ACC112 (cell line): ENCODE results near the gene CMTM4.

ENCODE experiments used
- H2AFZ ChIP-seq: fragments of 200-600 bp; sonication (generic); one replicate; pipeline ENCODE4 v1.6.0; 2017; ENCODE audit warnings: antibody characterized with exemption, low read length; ENCODE audit not compliant: unreplicated experiment
- H3K27ac ChIP-seq: fragments of 200-600 bp; sonication (generic); 2 replicates; pipeline ENCODE4 v1.5.1; 2014; ENCODE audit warnings: low read depth, mild to moderate bottlenecking, antibody characterized with exemption, low read length, moderate library complexity
- H3K27me3 ChIP-seq: fragments of 200-600 bp; sonication (generic); 2 replicates; pipeline ENCODE4 v1.6.1; 2014; ENCODE audit warnings: mild to moderate bottlenecking, antibody characterized with exemption, low read length, moderate library complexity, mixed read lengths; ENCODE audit not compliant: insufficient read depth
- H3K36me3 ChIP-seq: fragments of 200-600 bp; sonication (generic); 2 replicates; pipeline ENCODE4 v1.6.1; 2016; ENCODE audit warnings: mild to moderate bottlenecking, antibody characterized with exemption, low read length, moderate library complexity, mixed read lengths; ENCODE audit not compliant: insufficient read depth
- H3K4me1 ChIP-seq: fragments of 200-600 bp; sonication (generic); one replicate; pipeline ENCODE4 v1.6.1; 2016; ENCODE audit warnings: low read length, mixed read lengths; ENCODE audit not compliant: insufficient read depth, unreplicated experiment, control insufficient read depth
- H3K4me3 ChIP-seq: fragments of 200-600 bp; sonication (generic); 2 replicates; pipeline ENCODE4 v1.5.1; 2014; ENCODE audit warnings: mild to moderate bottlenecking, low read depth, low read length
- H3K79me2 ChIP-seq: fragments of 200-600 bp; sonication (generic); one replicate; pipeline ENCODE4 v1.6.0; 2016; ENCODE audit warnings: low read length; ENCODE audit not compliant: control insufficient read depth, unreplicated experiment, insufficient read depth

Gene CMTM4

DNA sequence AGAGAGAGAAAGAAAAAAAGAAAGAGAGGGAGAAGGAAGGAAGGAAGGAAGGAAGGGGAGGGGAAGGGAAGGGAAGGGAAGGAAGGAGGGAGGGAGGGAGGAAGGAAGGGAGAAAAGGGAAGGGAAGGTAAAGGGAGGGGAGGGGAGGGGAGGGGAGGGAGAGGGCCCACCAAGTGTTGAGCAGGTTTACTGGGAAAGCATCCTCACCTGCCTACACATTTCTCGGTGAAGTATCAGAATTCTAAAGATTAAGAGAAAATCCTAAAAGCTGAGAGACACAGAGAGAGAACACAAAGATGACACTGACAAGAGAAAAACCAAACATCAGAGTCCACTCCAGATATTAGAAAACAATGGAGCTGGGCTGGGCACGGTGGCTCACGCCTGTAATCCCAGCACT lies 104.3 kb downstream of the CMTM4 start:
- no peaks in the 10 kb centered on the region for H3K4me1 ChIP-seq
- no peaks in the 10 kb centered on the region for H3K36me3 ChIP-seq
- H3K27me3 ChIP-seq, result 0 out of 2 replicates have a peak, but pooled peaks cover 4% of the 10 kb centered on the region
- no peak overlapping the region for H3K27ac ChIP-seq
- no peaks in the 10 kb centered on the region for H3K79me2 ChIP-seq
- H3K4me3 ChIP-seq, result no peak overlapping the region
- H2AFZ ChIP-seq, result no peak overlapping the region

- no peak overlapping the region for H2AFZ ChIP-seq
- no peaks in the 10 kb centered on the region for H3K79me2 ChIP-seq
- H3K27ac ChIP-seq, result no peak overlapping the region
- no peaks in the 10 kb centered on the region for H3K4me1 ChIP-seq
- H3K36me3 ChIP-seq, result no peaks in the 10 kb centered on the region
- no peak overlapping the region for H3K4me3 ChIP-seq
- 0 out of 2 replicates have a peak, but pooled peaks cover 4% of the 10 kb centered on the region for H3K27me3 ChIP-seq
Measured at GRCh38 chr16:66591018-66591417, 105.5 kb downstream of the CMTM4 start.

DNA sequence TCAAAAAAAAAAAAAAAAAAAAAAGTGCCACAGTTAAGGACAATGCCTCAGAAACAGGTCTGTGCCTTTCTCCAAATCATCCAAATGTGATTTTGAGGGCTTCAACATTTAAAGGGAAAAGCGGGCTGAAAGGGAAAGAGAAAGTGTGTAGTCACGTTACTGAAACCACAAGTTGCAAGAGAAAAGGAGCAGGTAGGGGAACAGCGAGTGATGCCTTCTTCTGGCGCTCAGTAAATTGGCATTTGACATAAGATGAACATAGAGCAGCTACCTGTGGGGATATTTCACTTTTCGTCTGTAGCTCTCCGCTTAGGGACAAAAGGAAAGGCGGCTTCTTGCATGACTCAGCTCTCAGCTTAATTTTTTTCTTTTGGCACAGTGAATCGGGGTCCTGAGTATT lies 106.2 kb downstream of the CMTM4 start:
- Histone ChIP-seq H3K27ac (no peak overlapping the region), H3K4me1 (no peaks in the 10 kb centered on the region), H3K27me3 (0 out of 2 replicates have a peak, but pooled peaks cover 4% of the 10 kb centered on the region), H2AFZ (no peak overlapping the region), H3K4me3 (no peak overlapping the region), H3K79me2 (no peaks in the 10 kb centered on the region), H3K36me3 (no peaks in the 10 kb centered on the region)

- Histone ChIP-seq H3K4me3 (no peak overlapping the region), H3K4me1 (no peaks in the 10 kb centered on the region), H2AFZ (no peak overlapping the region), H3K36me3 (no peaks in the 10 kb centered on the region), H3K79me2 (no peaks in the 10 kb centered on the region), H3K27me3 (0 out of 2 replicates have a peak, but pooled peaks cover 4% of the 10 kb centered on the region), H3K27ac (no peak overlapping the region)
Measured at GRCh38 chr16:66588981-66589713, 107.4 kb downstream of the CMTM4 start.

DNA sequence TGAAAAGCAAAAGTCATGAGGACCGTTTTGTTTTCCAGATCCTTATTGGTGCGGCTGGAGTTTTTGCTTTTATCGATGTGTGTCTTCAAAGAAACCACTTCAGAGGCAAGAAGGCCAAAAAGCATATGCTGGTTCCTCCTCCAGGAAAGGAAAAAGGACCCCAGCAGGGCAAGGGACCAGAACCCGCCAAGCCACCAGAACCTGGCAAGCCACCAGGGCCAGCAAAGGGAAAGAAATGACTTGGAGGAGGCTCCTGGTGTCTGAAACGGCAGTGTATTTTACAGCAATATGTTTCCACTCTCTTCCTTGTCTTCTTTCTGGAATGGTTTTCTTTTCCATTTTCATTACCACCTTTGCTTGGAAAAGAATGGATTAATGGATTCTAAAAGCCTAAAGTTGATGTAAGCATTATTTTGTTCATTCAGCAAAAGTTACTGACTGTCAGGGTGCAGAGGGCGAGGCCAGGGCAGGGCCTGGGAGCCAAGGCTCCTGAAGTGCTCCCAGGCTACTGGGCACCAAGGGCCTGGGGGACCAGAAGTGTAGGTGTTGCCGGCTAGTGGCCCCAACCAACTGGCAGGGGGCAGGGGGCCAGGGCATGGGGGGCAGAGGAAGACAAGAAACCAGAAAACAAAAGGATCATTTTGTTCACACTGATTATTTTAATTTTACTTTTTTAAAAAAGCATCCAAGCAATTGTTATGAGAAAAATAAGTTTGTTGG lies 108.5 kb downstream of the CMTM4 start:
- H2AFZ ChIP-seq, result no peak overlapping the region
- no peaks in the 10 kb centered on the region for H3K36me3 ChIP-seq
- H3K27ac ChIP-seq, result no peak overlapping the region
- no peaks in the 10 kb centered on the region for H3K4me1 ChIP-seq
- H3K79me2 ChIP-seq, result no peaks in the 10 kb centered on the region
- no peaks in the 10 kb centered on the region for H3K27me3 ChIP-seq
- no peak overlapping the region for H3K4me3 ChIP-seq

- Histone ChIP-seq H3K27me3 (no peaks in the 10 kb centered on the region), H3K36me3 (no peaks in the 10 kb centered on the region), H3K4me3 (no peak overlapping the region), H3K4me1 (peaks cover 13% of the 10 kb centered on the region), H2AFZ (no peak overlapping the region), H3K79me2 (no peaks in the 10 kb centered on the region), H3K27ac (no peak overlapping the region)
Measured at GRCh38 chr16:66585481-66586239, 110.9 kb downstream of the CMTM4 start.

- H3K4me3 ChIP-seq, result peak overlapping the region; percentile 9; the same call in 1 of the 2 replicates
- no peaks in the 10 kb centered on the region for H3K36me3 ChIP-seq
- H3K27me3 ChIP-seq, result no peaks in the 10 kb centered on the region
- H3K27ac ChIP-seq, result peak overlapping the region; percentile 69
- peaks cover 20% of the 10 kb centered on the region for H3K4me1 ChIP-seq
- H3K79me2 ChIP-seq, result no peaks in the 10 kb centered on the region
- peak overlapping the region; percentile 82 for H2AFZ ChIP-seq
Measured at GRCh38 chr16:66581246-66581952, 115.1 kb downstream of the CMTM4 start.

GRCh38 chr16:66580605-66581209 lies 115.8 kb downstream of the CMTM4 start:
- H3K4me1 ChIP-seq, result peaks cover 20% of the 10 kb centered on the region
- no peaks in the 10 kb centered on the region for H3K79me2 ChIP-seq
- H3K36me3 ChIP-seq, result no peaks in the 10 kb centered on the region
- H3K4me3 ChIP-seq, result 0 out of 2 replicates have a peak overlapping the region, but pooled peaks have one; percentile 9
- no peaks in the 10 kb centered on the region for H3K27me3 ChIP-seq
- H3K27ac ChIP-seq, result peak overlapping the region; percentile 69
- no peak overlapping the region for H2AFZ ChIP-seq

DNA sequence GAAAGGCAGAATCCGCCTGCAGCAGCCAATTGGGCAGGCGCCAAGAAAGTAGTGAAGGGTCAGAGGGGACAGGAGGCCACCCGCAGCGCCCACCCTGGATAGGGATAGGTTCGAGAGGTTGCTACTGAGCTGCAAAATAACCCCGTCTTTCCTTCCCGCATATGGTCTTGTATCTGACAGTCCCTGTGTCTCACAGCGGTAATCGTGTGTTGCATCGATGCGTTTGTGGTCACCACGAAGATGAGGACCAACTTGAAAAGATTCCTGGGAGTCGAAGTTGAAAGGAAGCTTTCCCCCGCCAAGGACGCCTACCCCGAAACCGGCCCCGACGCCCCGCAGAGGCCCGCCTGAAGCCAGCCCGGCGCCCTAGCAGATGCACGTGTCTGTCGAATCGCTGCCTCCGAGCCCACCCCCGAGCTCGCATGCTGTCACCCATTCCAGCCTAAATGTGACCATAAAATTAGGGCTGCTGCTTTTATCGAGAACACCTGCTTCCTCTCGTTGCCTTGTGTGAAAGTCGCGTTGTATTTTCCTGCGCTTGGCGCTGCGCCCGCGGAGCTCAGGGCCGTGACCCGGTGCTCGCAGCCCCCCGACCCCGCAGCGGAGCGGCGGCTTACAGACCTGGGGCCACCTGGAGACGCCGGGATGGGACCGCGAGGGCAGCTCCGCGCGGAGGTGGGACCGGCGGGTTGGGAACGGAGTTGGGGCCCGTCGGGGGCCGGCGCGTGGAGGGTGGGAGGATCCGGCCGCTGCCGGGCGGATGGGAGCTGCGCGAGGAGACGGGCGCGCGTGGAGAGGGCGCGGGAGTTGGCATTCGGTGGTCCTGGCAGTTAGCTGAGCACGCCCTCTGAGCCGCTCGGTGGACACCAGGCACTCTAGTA lies 117.7 kb downstream of the CMTM4 start, which contains the start of gene CMTM2:
Gene CMTM2 (plus strand): TSS at position 813 of the 881 bp plus-strand sequence. CDS start 145 bp downstream, outside the sequence.
- Histone ChIP-seq H3K36me3 (no peaks in the 10 kb centered on the region), H3K4me3 (no peak within 1 kb of the TSS), H3K27me3 (no peaks in the 10 kb centered on the region), H3K27ac (peak within 1 kb of the TSS; percentile 10; the same call in 1 of the 2 replicates), H2AFZ (no peak within 1 kb of the TSS), H3K79me2 (no peaks in the 10 kb centered on the region), H3K4me1 (peaks cover 20% of the 10 kb centered on the region)
